SK-N-SH treated with all-trans-retinoic acid at 6 μM for 48 hours (cell line): ENCODE measurements around the gene JMJD1C.

Experiments
- ATAC-seq: fragments of 200-7000 bp; cut with Tn5 transposase; 3 replicates; pipeline ENCODE4 v1.9.1; 2020; ENCODE audit warnings: mild to moderate bottlenecking, moderate library complexity
- ARNTL ChIP-seq: fragments of 450-650 bp; formaldehyde crosslinking; IDR thresholded peaks from 2 replicates; pipeline ENCODE4 v1.5.0; 2020; ENCODE audit warnings: low read depth, mild to moderate bottlenecking, moderate library complexity, borderline replicate concordance
- CREB5 ChIP-seq: fragments of 250-450 bp; sonication (Bioruptor Pico); IDR thresholded peaks from 2 replicates; pipeline ENCODE4 v1.5.1; 2020; ENCODE audit warnings: low read depth, mild to moderate bottlenecking, moderate library complexity
- CSDC2 ChIP-seq: fragments of 250-450 bp; sonication (Bioruptor Pico); IDR thresholded peaks from 2 replicates; pipeline ENCODE4 v1.5.0; 2020; ENCODE audit warnings: mild to moderate bottlenecking, moderate library complexity
- CSRNP3 ChIP-seq: fragments of 250-450 bp; sonication (Bioruptor Pico); IDR thresholded peaks from 2 replicates; pipeline ENCODE4 v1.5.1; 2021; ENCODE audit warnings: mild to moderate bottlenecking, moderate library complexity
- ESRRG ChIP-seq: fragments of 250-450 bp; sonication (Bioruptor Pico); IDR thresholded peaks from 2 replicates; pipeline ENCODE4 v1.6.1; 2021; ENCODE audit warnings: mild to moderate bottlenecking
- GLIS3 ChIP-seq: fragments of 250-450 bp; sonication (Bioruptor Pico); IDR thresholded peaks from 2 replicates; pipeline ENCODE4 v1.5.0; 2020; ENCODE audit warnings: mild to moderate bottlenecking, moderate library complexity
- ISL1 ChIP-seq: fragments of 250-450 bp; sonication (Bioruptor Pico); IDR thresholded peaks from 2 replicates; pipeline ENCODE4 v2.1.2; 2022; ENCODE audit warnings: mild to moderate bottlenecking, moderate library complexity
- OSR1 ChIP-seq: fragments of 250-450 bp; sonication (Bioruptor Pico); IDR thresholded peaks from 2 replicates; pipeline ENCODE4 v1.8.0; 2022; ENCODE audit warnings: moderate library complexity, mild to moderate bottlenecking, inconsistent platforms
- PATZ1 ChIP-seq: fragments of 250-450 bp; sonication (Bioruptor Pico); IDR thresholded peaks from 2 replicates; pipeline ENCODE4 v1.8.0; 2020; ENCODE audit warnings: mild to moderate bottlenecking, moderate library complexity, borderline replicate concordance
- PPARA ChIP-seq: fragments of 250-450 bp; sonication (Bioruptor Pico); IDR thresholded peaks from 2 replicates; pipeline ENCODE4 v1.5.0; 2020; ENCODE audit warnings: mild to moderate bottlenecking, borderline replicate concordance
- RARB ChIP-seq: fragments of 250-450 bp; sonication (Bioruptor Pico); IDR thresholded peaks from 2 replicates; pipeline ENCODE4 v1.8.0; 2021; ENCODE audit warnings: mild to moderate bottlenecking, moderate library complexity
- SNAI2 ChIP-seq: fragments of 250-450 bp; sonication (Bioruptor Pico); IDR thresholded peaks from 2 replicates; pipeline ENCODE4 v1.5.0; 2020; ENCODE audit warnings: mild to moderate bottlenecking, moderate library complexity
- TCF4 ChIP-seq: fragments of 250-450 bp; sonication (Bioruptor Pico); IDR thresholded peaks from 2 replicates; pipeline ENCODE4 v1.8.0; 2021; ENCODE audit warnings: mild to moderate bottlenecking, moderate library complexity, borderline replicate concordance
- TOX ChIP-seq: fragments of 250-450 bp; sonication (Bioruptor Pico); IDR thresholded peaks from 2 replicates; pipeline ENCODE4 v1.8.0; 2021; ENCODE audit warnings: mild to moderate bottlenecking, moderate library complexity, borderline replicate concordance
- ZC3H10 ChIP-seq: fragments of 250-450 bp; sonication (Bioruptor Pico); IDR thresholded peaks from 2 replicates; pipeline ENCODE4 v1.5.1; 2021; ENCODE audit warnings: mild to moderate bottlenecking, moderate library complexity
- ZFP30 ChIP-seq: fragments of 450-650 bp; formaldehyde crosslinking; IDR thresholded peaks from 2 replicates; pipeline ENCODE4 v1.5.0; 2022; ENCODE audit warnings: mild to moderate bottlenecking, moderate library complexity
- ZNF565 ChIP-seq: fragments of 450-650 bp; formaldehyde crosslinking; conservative IDR thresholded peaks from 2 replicates; pipeline ENCODE4 v1.5.0; 2020; ENCODE audit warnings: low read depth, mild to moderate bottlenecking, moderate library complexity
- ZNF70 ChIP-seq: fragments of 450-650 bp; formaldehyde crosslinking; IDR thresholded peaks from 2 replicates; pipeline ENCODE4 v1.5.0; 2020; ENCODE audit warnings: mild to moderate bottlenecking, moderate library complexity
- ZNF8 ChIP-seq: fragments of 450-650 bp; formaldehyde crosslinking; IDR thresholded peaks from 2 replicates; pipeline ENCODE4 v1.5.0; 2020; ENCODE audit warnings: mild to moderate bottlenecking, moderate library complexity
- TF ChIP-seq, protein P1 (sequence below): fragments of 250-450 bp; sonication (Bioruptor Pico); IDR thresholded peaks from 2 replicates; pipeline ENCODE4 v1.8.0; 2021; ENCODE audit warnings: low read depth, mild to moderate bottlenecking, moderate library complexity, borderline replicate concordance
- TF ChIP-seq, protein P2 (sequence below): fragments of 250-450 bp; sonication (Bioruptor Pico); IDR thresholded peaks from 2 replicates; pipeline ENCODE4 v1.5.0; 2020; ENCODE audit warnings: mild to moderate bottlenecking, moderate library complexity

The JMJD1C gene

DNA sequence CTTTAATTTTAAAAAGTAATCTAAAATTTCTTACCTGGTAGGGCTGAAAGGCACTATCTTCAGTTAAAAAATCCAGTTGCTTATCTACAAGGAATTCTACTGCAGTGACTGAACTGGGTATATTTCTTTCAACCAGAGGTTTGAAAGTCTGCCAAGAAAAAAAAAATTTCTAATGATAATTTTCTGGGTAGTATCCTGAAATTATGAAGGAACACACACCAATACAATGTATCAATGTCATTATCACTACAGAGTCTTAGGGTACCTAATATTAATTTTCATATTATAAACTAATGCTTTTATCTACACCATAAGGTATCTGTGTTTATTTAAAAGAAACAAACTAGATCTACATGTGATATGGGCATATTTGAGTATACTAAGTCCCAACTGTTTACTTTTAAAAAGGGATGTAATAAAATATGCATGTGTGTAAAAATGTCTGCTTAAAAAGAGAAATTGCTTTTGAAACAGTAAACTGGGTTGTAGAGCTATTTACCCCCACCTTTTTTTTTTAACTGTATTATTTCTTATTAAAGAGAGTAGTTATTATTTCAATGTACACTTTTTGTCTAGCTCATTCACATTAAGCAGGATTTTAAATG lies 201.1 kb downstream of the JMJD1C start:
- ATAC-seq, result no peak
- TF ChIP-seq ZNF70 (CRISPR knock-in tag), result no peak
- TF ChIP-seq, all 23 proteins: peak for 0

- no peak for ATAC-seq
- TF ChIP-seq CSRNP3 (CRISPR knock-in tag) (no peak), ZNF70 (CRISPR knock-in tag) (no peak), TOX (CRISPR knock-in tag) (no peak), RARB (CRISPR knock-in tag) (no peak), ISL1 (CRISPR knock-in tag) (no peak), OSR1 (CRISPR knock-in tag) (no peak), ZFP30 (CRISPR knock-in tag) (no peak), GLIS3 (CRISPR knock-in tag) (no peak), SNAI2 (CRISPR knock-in tag) (no peak), ARNTL (CRISPR knock-in tag) (no peak), ESRRG (CRISPR knock-in tag) (no peak), CSDC2 (CRISPR knock-in tag) (no peak), ZC3H10 (CRISPR knock-in tag) (no peak), CREB5 (CRISPR knock-in tag) (no peak), ZNF565 (CRISPR knock-in tag) (no peak), PPARA (CRISPR knock-in tag) (no peak)
- TF ChIP-seq, protein P1, sequence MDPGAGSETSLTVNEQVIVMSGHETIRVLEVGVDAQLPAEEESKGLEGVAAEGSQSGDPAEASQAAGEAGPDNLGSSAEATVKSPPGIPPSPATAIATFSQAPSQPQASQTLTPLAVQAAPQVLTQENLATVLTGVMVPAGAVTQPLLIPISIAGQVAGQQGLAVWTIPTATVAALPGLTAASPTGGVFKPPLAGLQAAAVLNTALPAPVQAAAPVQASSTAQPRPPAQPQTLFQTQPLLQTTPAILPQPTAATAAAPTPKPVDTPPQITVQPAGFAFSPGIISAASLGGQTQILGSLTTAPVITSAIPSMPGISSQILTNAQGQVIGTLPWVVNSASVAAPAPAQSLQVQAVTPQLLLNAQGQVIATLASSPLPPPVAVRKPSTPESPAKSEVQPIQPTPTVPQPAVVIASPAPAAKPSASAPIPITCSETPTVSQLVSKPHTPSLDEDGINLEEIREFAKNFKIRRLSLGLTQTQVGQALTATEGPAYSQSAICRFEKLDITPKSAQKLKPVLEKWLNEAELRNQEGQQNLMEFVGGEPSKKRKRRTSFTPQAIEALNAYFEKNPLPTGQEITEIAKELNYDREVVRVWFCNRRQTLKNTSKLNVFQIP, result no peak
- TF ChIP-seq, protein P2, sequence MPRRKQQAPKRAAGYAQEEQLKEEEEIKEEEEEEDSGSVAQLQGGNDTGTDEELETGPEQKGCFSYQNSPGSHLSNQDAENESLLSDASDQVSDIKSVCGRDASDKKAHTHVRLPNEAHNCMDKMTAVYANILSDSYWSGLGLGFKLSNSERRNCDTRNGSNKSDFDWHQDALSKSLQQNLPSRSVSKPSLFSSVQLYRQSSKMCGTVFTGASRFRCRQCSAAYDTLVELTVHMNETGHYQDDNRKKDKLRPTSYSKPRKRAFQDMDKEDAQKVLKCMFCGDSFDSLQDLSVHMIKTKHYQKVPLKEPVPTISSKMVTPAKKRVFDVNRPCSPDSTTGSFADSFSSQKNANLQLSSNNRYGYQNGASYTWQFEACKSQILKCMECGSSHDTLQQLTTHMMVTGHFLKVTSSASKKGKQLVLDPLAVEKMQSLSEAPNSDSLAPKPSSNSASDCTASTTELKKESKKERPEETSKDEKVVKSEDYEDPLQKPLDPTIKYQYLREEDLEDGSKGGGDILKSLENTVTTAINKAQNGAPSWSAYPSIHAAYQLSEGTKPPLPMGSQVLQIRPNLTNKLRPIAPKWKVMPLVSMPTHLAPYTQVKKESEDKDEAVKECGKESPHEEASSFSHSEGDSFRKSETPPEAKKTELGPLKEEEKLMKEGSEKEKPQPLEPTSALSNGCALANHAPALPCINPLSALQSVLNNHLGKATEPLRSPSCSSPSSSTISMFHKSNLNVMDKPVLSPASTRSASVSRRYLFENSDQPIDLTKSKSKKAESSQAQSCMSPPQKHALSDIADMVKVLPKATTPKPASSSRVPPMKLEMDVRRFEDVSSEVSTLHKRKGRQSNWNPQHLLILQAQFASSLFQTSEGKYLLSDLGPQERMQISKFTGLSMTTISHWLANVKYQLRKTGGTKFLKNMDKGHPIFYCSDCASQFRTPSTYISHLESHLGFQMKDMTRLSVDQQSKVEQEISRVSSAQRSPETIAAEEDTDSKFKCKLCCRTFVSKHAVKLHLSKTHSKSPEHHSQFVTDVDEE, result no peak
- TF ChIP-seq, all 23 proteins: peak for 0
Observed at GRCh38 chr10:63262430-63263073, 203.2 kb downstream of the JMJD1C start.

GRCh38 chr10:63261496-63261895 lies 204.3 kb downstream of the JMJD1C start:
- TF ChIP-seq PATZ1 (CRISPR knock-in tag) (no peak), TCF4 (CRISPR knock-in tag) (no peak), ZNF8 (CRISPR knock-in tag) (no peak), GLIS3 (CRISPR knock-in tag) (no peak), CSDC2 (CRISPR knock-in tag) (no peak), TOX (CRISPR knock-in tag) (no peak)
- no peak for ATAC-seq
